ENCODE data around the gene FERMT1.

DNA sequence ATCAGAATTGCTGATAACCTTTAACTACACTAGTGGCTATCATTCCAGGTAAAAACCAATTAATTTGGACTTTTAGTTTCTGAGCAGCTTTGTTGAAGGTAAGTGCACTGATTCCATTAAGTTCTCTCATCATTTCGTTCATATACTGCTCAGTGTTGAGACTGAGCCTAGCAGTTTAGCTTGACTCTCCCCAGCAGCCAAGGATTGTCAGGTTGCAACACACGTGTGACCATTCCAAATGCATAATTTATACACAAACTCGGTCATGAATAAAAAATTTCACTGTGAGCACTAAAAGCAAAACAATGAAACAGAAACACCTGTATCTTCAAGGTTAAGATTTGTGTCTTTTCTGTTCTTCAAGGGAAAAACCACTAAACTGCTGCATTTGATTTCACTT is 8.9 kb downstream of the FERMT1 start:
- TF ChIP-seq EP300 (IDR thresholded peaks at IDR 0.05) (no peak), POLR2A (IDR thresholded peaks at IDR 0.05) (no peak)
- TF ChIP-seq, protein P1, sequence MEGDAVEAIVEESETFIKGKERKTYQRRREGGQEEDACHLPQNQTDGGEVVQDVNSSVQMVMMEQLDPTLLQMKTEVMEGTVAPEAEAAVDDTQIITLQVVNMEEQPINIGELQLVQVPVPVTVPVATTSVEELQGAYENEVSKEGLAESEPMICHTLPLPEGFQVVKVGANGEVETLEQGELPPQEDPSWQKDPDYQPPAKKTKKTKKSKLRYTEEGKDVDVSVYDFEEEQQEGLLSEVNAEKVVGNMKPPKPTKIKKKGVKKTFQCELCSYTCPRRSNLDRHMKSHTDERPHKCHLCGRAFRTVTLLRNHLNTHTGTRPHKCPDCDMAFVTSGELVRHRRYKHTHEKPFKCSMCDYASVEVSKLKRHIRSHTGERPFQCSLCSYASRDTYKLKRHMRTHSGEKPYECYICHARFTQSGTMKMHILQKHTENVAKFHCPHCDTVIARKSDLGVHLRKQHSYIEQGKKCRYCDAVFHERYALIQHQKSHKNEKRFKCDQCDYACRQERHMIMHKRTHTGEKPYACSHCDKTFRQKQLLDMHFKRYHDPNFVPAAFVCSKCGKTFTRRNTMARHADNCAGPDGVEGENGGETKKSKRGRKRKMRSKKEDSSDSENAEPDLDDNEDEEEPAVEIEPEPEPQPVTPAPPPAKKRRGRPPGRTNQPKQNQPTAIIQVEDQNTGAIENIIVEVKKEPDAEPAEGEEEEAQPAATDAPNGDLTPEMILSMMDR (IDR thresholded peaks at IDR 0.05), result no peak

Measured in tibial nerve (tissue), 4 donors.